ENCODE results near the gene CPXM2.
A peak's percentile ranks its signal among the peaks of the same experiment; 100 is the strongest.

CPXM2 gene

DNA sequence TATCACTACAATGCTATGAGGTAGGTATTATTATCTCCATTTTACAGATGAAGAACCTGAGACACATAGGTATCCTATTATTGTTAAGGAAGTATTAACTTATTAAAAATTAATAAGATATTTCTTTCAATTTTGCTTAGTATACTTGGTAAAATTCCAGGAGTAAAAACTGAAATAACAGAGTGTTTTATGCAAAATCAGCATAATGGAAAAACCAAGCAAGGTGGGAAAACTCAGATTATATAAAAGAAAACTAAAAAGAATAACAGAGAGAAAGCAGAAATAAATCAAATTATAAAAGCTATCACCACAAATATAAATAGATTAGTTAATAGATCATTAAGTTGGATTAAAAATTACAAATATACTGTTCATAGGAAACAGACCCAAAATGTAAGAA lies 82.0 kb downstream of the CPXM2 start:
- no peak for DNase-seq (ENCODE audit: low read depth in 2 of 2)
- no peak overlapping the region for H3K4me3 ChIP-seq (replicated peaks in 1 of 2; ENCODE audit: low read depth in 2 of 2, low read length in 2 of 2)
- TF ChIP-seq, protein P1, sequence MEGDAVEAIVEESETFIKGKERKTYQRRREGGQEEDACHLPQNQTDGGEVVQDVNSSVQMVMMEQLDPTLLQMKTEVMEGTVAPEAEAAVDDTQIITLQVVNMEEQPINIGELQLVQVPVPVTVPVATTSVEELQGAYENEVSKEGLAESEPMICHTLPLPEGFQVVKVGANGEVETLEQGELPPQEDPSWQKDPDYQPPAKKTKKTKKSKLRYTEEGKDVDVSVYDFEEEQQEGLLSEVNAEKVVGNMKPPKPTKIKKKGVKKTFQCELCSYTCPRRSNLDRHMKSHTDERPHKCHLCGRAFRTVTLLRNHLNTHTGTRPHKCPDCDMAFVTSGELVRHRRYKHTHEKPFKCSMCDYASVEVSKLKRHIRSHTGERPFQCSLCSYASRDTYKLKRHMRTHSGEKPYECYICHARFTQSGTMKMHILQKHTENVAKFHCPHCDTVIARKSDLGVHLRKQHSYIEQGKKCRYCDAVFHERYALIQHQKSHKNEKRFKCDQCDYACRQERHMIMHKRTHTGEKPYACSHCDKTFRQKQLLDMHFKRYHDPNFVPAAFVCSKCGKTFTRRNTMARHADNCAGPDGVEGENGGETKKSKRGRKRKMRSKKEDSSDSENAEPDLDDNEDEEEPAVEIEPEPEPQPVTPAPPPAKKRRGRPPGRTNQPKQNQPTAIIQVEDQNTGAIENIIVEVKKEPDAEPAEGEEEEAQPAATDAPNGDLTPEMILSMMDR (IDR thresholded peaks at IDR 0.05; ENCODE audit: low read depth, low read length): no peak

DNA sequence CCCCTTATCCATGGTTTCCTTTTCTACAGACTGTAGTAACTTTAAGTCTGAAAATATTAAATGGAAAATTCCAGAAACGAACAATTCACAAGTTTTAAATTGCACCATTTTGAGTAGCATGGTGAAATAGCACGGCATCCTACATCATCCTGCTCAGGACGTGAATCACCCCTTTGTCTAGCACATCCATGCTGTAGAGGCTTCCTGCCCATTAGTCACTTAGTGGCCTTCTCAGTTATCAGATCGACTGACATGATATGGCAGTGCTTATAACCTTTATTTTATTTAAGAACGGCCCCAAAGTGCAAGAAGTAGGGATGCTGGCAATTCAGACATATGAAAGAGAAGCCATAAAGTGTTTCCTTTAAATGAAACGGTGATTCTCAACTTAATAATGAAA lies 82.7 kb downstream of the CPXM2 start:
- TF ChIP-seq, protein P1 (IDR thresholded peaks at IDR 0.05; ENCODE audit: low read depth, low read length): no peak
- DNase-seq (ENCODE audit: low read depth in 2 of 2): peak; percentile 61 to 77
- no peak overlapping the region for H3K4me3 ChIP-seq (replicated peaks in 1 of 2; ENCODE audit: low read depth in 2 of 2, low read length in 2 of 2)

DNA sequence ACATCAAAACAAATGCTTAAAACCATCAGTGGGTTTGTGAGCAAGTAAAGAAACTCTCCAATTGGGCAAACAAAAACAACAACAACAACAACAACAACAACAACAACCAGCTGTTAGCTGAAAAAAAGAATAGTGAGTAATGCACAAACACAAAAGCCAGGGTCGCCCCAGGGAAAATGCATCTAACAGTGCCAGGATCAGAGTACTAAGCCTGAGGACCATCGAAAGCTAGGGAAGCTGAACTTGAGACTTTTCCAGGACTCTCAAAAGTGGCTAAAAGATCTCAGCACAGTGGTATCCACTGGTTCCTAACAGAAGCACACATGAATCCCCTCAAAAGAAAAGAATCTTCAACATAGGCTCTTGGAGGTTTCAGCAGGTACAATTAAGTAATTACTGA lies 83.3 kb downstream of the CPXM2 start:
- DNase-seq (ENCODE audit: low read depth in 2 of 2): no peak
- H3K4me3 ChIP-seq (replicated peaks in 1 of 2; ENCODE audit: low read depth in 2 of 2, low read length in 2 of 2): no peak overlapping the region
- TF ChIP-seq, protein P1 (IDR thresholded peaks at IDR 0.05; ENCODE audit: low read depth, low read length): no peak

DNA sequence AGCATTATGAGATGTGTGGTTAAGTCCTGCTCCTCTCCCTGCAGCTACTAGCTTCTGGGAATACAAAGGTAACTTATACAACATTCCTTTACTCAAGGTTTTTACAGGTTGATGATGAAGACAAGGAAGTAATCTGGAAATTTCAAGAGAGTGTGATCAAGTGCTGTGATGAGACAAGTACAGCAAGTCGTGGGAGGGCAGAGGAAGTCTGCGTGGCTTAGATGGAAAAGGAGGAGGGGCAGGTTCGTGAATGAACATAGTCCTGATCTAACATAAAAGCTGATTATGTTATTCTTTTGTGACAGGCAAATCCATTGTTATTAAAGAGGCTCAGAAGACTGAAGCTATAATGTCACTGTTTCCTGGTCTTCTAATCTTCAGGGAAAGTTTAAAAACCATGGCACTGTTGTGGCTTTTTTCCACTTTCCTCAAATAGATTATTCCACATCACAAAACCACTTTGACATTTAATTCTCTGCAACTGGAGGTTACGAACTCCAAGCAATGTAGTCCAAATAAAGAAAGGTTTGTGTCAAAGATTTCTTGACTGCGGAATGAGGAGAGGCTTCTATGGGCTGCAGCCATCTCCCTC lies 84.1 kb downstream of the CPXM2 start:
- no peak overlapping the region for H3K4me3 ChIP-seq (replicated peaks in 1 of 2; ENCODE audit: low read depth in 2 of 2, low read length in 2 of 2)
- TF ChIP-seq, protein P1 (IDR thresholded peaks at IDR 0.05; ENCODE audit: low read depth, low read length): no peak
- no peak for DNase-seq (ENCODE audit: low read depth in 2 of 2)

DNA sequence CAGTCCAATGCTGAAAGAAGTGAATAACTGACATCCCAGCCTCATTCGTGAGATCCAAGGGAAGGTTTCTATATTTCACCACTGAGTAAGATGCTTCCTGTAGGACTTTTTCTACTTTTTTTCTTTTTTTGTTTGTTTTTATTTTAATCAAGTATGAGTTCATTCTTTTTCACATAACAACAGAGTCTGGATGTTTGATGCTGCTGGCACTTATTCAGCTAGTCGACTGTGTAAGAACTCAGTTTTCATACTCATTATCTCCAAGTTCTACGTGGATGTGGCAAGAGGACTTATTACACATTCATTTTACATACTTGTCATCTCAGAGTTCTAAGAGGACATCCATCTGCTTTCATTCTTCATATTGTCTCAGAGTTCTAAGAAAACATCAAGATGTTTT lies 86.9 kb downstream of the CPXM2 start:
- peak; percentile 68 to 69 for DNase-seq (ENCODE audit: low read depth in 2 of 2)
- TF ChIP-seq, protein P1 (IDR thresholded peaks at IDR 0.05; ENCODE audit: low read depth, low read length): no peak

DNA sequence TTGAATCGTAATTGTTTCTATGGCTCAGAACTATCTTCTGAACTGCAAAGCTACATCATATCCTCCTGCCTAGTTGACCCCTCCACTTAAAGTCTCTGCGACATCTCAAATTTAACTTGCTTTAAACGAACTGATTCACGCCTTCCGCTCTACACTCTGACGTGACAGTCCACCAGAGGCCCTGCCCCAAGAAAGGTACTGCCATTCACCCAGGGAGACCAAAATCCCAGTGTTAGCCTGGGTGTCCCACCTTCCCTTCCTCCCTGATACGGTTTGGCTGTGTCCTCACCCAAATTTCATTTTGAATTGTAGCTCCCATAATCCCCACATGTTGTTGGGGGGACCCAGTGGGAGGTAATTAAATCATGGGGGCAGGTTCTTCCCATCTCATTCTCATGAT lies 90.8 kb downstream of the CPXM2 start:
- DNase-seq (ENCODE audit: low read depth in 2 of 2): no peak
- no peak overlapping the region for H3K4me3 ChIP-seq (replicated peaks in 1 of 2; ENCODE audit: low read depth in 2 of 2, low read length in 2 of 2)
- TF ChIP-seq, protein P1 (IDR thresholded peaks at IDR 0.05; ENCODE audit: low read depth, low read length): no peak

More for the DNA sequence above, 86.9 kb downstream of the CPXM2 start:
- no peak overlapping the region for H3K4me3 ChIP-seq (replicated peaks in 1 of 2; ENCODE audit: low read depth in 2 of 2, low read length in 2 of 2)

DNA sequence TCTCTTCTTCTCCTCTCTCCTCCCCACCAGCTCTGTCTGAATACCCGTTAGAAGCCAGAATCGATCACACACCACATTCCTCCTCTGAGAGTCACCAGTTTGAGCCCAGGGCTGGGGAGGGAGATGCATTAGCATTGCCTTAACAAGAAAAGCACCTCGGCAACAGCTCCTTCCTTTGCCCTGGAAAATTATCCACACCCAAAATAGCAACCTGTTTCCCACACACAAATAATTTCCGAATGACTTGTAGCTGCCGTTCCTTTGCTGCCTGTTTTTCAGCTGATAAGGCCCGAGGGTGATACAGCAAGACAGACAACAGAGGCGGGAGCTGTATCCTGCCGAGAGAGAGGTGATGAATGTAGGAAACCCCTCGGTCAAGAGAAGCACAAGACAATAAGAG lies 91.3 kb downstream of the CPXM2 start:
- DNase-seq (ENCODE audit: low read depth in 2 of 2): peak in 1 of 2 donors; percentile 7
- TF ChIP-seq, protein P1 (IDR thresholded peaks at IDR 0.05; ENCODE audit: low read depth, low read length): no peak
- H3K4me3 ChIP-seq (replicated peaks in 1 of 2; ENCODE audit: low read depth in 2 of 2, low read length in 2 of 2): no peak overlapping the region

Measured in cardiac fibroblast (primary cell).